HEK293 (cell line): ENCODE results near the gene CRYBG1.

Experiments
- CTCF ChIA-PET: fragments of 350-600 bp; formaldehyde crosslinking; extraction: SDS; loops from one replicate; lab custom pipeline; 2021; ENCODE audit warnings: antibody characterized with exemption; lab: Yijun Ruan, JAX
- POLR2A ChIA-PET: fragments of 300-600 bp; formaldehyde crosslinking; extraction: SDS; loops from one replicate; lab custom pipeline; 2020; ENCODE audit warnings: antibody characterized with exemption, inconsistent platforms; lab: Yijun Ruan, JAX
- H3K27ac ChIP-seq: fragments of 200-500 bp; sonication (Bioruptor generic); 2 replicates; pipeline ENCODE4 v1.5.1; 2014; ENCODE audit warnings: low read depth, low read length, control low read depth, inconsistent platforms; ENCODE audit errors: extremely low read depth
- H3K36me3 ChIP-seq, 2 experiments: fragments of 200-500 bp in 1 of 2; sonication (Bioruptor generic) in 1 of 2; 1 replicate in 1 of 2; 2 replicates in 1 of 2; pipeline ENCODE4 v1.5.1; 2014 to 2017; ENCODE audit warnings: inconsistent platforms in 2 of 2, low read length in 2 of 2; ENCODE audit not compliant: control insufficient read depth in 2 of 2, insufficient read depth in 1 of 2
- H3K4me1 ChIP-seq: fragments of 200-500 bp; sonication (Bioruptor generic); 2 replicates; pipeline ENCODE4 v1.5.1; 2014; ENCODE audit warnings: mild to moderate bottlenecking, low read length, inconsistent platforms; ENCODE audit not compliant: control insufficient read depth, insufficient read depth
- H3K4me3 ChIP-seq: 2 replicates; pipeline ENCODE4 v1.5.1; 2011; ENCODE audit warnings: low read depth, mild to moderate bottlenecking, control low read depth, low read length, moderate library complexity
- H3K9me3 ChIP-seq: fragments of 200-500 bp; sonication (Bioruptor generic); 2 replicates; pipeline ENCODE4 v1.5.1; 2014; ENCODE audit warnings: low read depth, low read length, inconsistent platforms; ENCODE audit not compliant: control insufficient read depth, insufficient read depth
- HOXD13 ChIP-seq: sonication (generic); formaldehyde crosslinking; IDR thresholded peaks from 2 replicates; pipeline ENCODE4 v1.8.0; 2022; ENCODE audit warnings: missing genetic modification reagents, borderline replicate concordance
- PRDM6 ChIP-seq: fragments of 450-650 bp; formaldehyde crosslinking; IDR thresholded peaks from 2 replicates; pipeline ENCODE4 v1.5.1; 2017; ENCODE audit warnings: missing biosample characterization, missing genetic modification characterization
- RBAK ChIP-seq: fragments of 450-650 bp; formaldehyde crosslinking; IDR thresholded peaks from 2 replicates; pipeline ENCODE4 v1.5.1; 2016; ENCODE audit warnings: missing biosample characterization, missing genetic modification characterization
- REST ChIP-seq: fragments of 450-650 bp; formaldehyde crosslinking; IDR thresholded peaks from 2 replicates; pipeline ENCODE4 v1.5.1; 2016; ENCODE audit warnings: missing biosample characterization, missing genetic modification characterization
- SP7 ChIP-seq: fragments of 450-650 bp; formaldehyde crosslinking; IDR thresholded peaks from 2 replicates; pipeline ENCODE4 v1.5.1; 2016; ENCODE audit warnings: missing biosample characterization, missing genetic modification characterization
- TSHZ1 ChIP-seq: fragments of 450-650 bp; formaldehyde crosslinking; IDR thresholded peaks from 2 replicates; pipeline ENCODE4 v1.5.1; 2016; ENCODE audit warnings: missing biosample characterization, missing genetic modification characterization, borderline replicate concordance
- YY2 ChIP-seq: fragments of 450-650 bp; formaldehyde crosslinking; IDR thresholded peaks from 2 replicates; pipeline ENCODE4 v1.5.1; 2016; ENCODE audit warnings: missing biosample characterization, missing genetic modification characterization
- ZIC2 ChIP-seq: fragments of 450-650 bp; formaldehyde crosslinking; IDR thresholded peaks from 2 replicates; pipeline ENCODE4 v1.5.1; 2016; ENCODE audit warnings: missing biosample characterization, missing genetic modification characterization
- ZNF121 ChIP-seq: fragments of 450-650 bp; formaldehyde crosslinking; IDR thresholded peaks from 2 replicates; pipeline ENCODE4 v1.5.1; 2016; ENCODE audit warnings: missing biosample characterization, missing genetic modification characterization
- ZNF324 ChIP-seq: fragments of 450-650 bp; formaldehyde crosslinking; IDR thresholded peaks from 2 replicates; pipeline ENCODE4 v1.5.1; 2016; ENCODE audit warnings: missing biosample characterization, missing genetic modification characterization
- ZNF335 ChIP-seq: fragments of 450-650 bp; formaldehyde crosslinking; conservative IDR thresholded peaks from 2 replicates; pipeline ENCODE4 v1.5.1; 2016; ENCODE audit warnings: missing biosample characterization, missing genetic modification characterization
- ZNF560 ChIP-seq: fragments of 450-650 bp; formaldehyde crosslinking; IDR thresholded peaks from 2 replicates; pipeline ENCODE4 v1.5.1; 2017; ENCODE audit warnings: missing biosample characterization, missing genetic modification characterization, borderline replicate concordance
- ZNF580 ChIP-seq: fragments of 450-650 bp; formaldehyde crosslinking; IDR thresholded peaks from 2 replicates; pipeline ENCODE4 v1.5.1; 2016; ENCODE audit warnings: missing biosample characterization, missing genetic modification characterization
- ZNF600 ChIP-seq: fragments of 450-650 bp; formaldehyde crosslinking; IDR thresholded peaks from 2 replicates; pipeline ENCODE4 v1.5.1; 2016; ENCODE audit warnings: missing biosample characterization, missing genetic modification characterization
- ZNF621 ChIP-seq: fragments of 450-650 bp; formaldehyde crosslinking; IDR thresholded peaks from 2 replicates; pipeline ENCODE4 v1.5.1; 2017; ENCODE audit warnings: missing biosample characterization, missing genetic modification characterization
- ZNF624 ChIP-seq: fragments of 450-650 bp; formaldehyde crosslinking; IDR thresholded peaks from 2 replicates; pipeline ENCODE4 v1.5.1; 2017; ENCODE audit warnings: missing biosample characterization, missing genetic modification characterization
- ZNF654 ChIP-seq: fragments of 450-650 bp; formaldehyde crosslinking; IDR thresholded peaks from 2 replicates; pipeline ENCODE4 v1.5.1; 2016; ENCODE audit warnings: low read depth, missing biosample characterization, missing genetic modification characterization
- TF ChIP-seq, protein P1 (sequence below): fragments of 450-650 bp; formaldehyde crosslinking; IDR thresholded peaks from 2 replicates; pipeline ENCODE4 v1.5.1; 2016; ENCODE audit warnings: missing biosample characterization, missing genetic modification characterization
- TF ChIP-seq, protein P2 (sequence below): fragments of 450-650 bp; formaldehyde crosslinking; IDR thresholded peaks from 2 replicates; pipeline ENCODE4 v1.5.1; 2016; ENCODE audit warnings: missing biosample characterization, missing genetic modification characterization
- TF ChIP-seq, protein P3 (sequence below): fragments of 450-650 bp; formaldehyde crosslinking; IDR thresholded peaks from 2 replicates; pipeline ENCODE4; 2016; ENCODE audit warnings: missing biosample characterization, missing genetic modification characterization

Gene CRYBG1

GRCh38 chr6:106339334-106340029 is 21.0 kb upstream of the CRYBG1 start (continued):
- TF ChIP-seq YY2 (tag by site-specific recombination) (no peak), RBAK (no peak), ZNF624 (no peak), ZNF580 (tag by site-specific recombination) (0 out of 2 replicates have a peak, but pooled peaks have one; percentile 36), ZNF560 (tag by site-specific recombination) (no peak), HOXD13 (CRISPR knock-in tag) (no peak), PRDM6 (tag by site-specific recombination) (no peak), ZNF621 (tag by site-specific recombination) (no peak), REST (tag by site-specific recombination) (no peak), ZNF335 (peak; percentile 49), ZIC2 (tag by site-specific recombination) (peak; percentile 17; the same call in 1 of the 2 replicates), ZNF654 (tag by site-specific recombination) (peak; percentile 88), SP7 (tag by site-specific recombination) (0 out of 2 replicates have a peak, but pooled peaks have one; percentile 24)
- TF ChIP-seq, protein P1, sequence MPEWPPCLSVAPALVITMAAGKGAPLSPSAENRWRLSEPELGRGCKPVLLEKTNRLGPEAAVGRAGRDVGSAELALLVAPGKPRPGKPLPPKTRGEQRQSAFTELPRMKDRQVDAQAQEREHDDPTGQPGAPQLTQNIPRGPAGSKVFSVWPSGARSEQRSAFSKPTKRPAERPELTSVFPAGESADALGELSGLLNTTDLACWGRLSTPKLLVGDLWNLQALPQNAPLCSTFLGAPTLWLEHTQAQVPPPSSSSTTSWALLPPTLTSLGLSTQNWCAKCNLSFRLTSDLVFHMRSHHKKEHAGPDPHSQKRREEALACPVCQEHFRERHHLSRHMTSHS: no peak
- TF ChIP-seq, protein P2, sequence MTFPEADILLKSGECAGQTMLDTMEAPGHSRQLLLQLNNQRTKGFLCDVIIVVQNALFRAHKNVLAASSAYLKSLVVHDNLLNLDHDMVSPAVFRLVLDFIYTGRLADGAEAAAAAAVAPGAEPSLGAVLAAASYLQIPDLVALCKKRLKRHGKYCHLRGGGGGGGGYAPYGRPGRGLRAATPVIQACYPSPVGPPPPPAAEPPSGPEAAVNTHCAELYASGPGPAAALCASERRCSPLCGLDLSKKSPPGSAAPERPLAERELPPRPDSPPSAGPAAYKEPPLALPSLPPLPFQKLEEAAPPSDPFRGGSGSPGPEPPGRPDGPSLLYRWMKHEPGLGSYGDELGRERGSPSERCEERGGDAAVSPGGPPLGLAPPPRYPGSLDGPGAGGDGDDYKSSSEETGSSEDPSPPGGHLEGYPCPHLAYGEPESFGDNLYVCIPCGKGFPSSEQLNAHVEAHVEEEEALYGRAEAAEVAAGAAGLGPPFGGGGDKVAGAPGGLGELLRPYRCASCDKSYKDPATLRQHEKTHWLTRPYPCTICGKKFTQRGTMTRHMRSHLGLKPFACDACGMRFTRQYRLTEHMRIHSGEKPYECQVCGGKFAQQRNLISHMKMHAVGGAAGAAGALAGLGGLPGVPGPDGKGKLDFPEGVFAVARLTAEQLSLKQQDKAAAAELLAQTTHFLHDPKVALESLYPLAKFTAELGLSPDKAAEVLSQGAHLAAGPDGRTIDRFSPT: no peak

GRCh38 chr6:106347219-106347618 is 13.3 kb upstream of the CRYBG1 start:
- H3K27ac ChIP-seq: no peak overlapping the region
- H3K4me1 ChIP-seq: no peaks in the 10 kb centered on the region
- no peaks in the 10 kb centered on the region for H3K36me3 ChIP-seq
- H3K4me3 ChIP-seq: no peak overlapping the region
- POLR2A ChIA-PET: no interaction called here
- CTCF ChIA-PET: interaction anchor here (0.7 to 4.7 kb wide), 10 partner anchors 8 to 651 kb away, joined by 3 to 39 read pairs (median 6); partner anchors contain the start of gene CRYBG1
- TF ChIP-seq ZNF324 (tag by site-specific recombination): no peak
- TF ChIP-seq ZNF600 (tag by site-specific recombination): no peak
- TF ChIP-seq, protein P3, sequence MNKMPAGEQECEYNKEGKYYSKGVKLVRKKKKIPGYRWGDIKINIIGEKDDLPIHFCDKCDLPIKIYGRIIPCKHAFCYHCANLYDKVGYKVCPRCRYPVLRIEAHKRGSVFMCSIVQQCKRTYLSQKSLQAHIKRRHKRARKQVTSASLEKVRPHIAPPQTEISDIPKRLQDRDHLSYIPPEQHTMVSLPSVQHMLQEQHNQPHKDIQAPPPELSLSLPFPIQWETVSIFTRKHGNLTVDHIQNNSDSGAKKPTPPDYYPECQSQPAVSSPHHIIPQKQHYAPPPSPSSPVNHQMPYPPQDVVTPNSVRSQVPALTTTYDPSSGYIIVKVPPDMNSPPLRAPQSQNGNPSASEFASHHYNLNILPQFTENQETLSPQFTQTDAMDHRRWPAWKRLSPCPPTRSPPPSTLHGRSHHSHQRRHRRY: no peak
- no peak for TF ChIP-seq ZNF121 (tag by site-specific recombination)
- no peak for TF ChIP-seq SP7 (tag by site-specific recombination)
- TF ChIP-seq TSHZ1 (tag by site-specific recombination): no peak
- no peaks in the 10 kb centered on the region for H3K9me3 ChIP-seq
